IPS-15b (cell line): ENCODE data around the gene CACNA1A.
"Not testable (repeated sequence)": the region's sequence is repeated elsewhere in the genome, so short reads cannot be mapped to it uniquely, and the experiment has no call there.

Source experiments
- H3K27me3 ChIP-seq: one replicate; pipeline ENCODE4 v1.6.1; 2013; ENCODE audit warnings: low read length; ENCODE audit not compliant: control insufficient read depth, insufficient read depth
- H3K36me3 ChIP-seq: one replicate; pipeline ENCODE4 v1.6.1; 2013; ENCODE audit warnings: low read length; ENCODE audit not compliant: control insufficient read depth, insufficient read depth
- H3K4me1 ChIP-seq: one replicate; pipeline ENCODE4 v1.6.1; 2013; ENCODE audit warnings: mild to moderate bottlenecking, low read length; ENCODE audit not compliant: control insufficient read depth, insufficient read depth
- H3K4me3 ChIP-seq: one replicate; pipeline ENCODE4 v1.5.1; 2013; ENCODE audit warnings: low read depth, low read length
- H3K9ac ChIP-seq: one replicate; pipeline ENCODE4 v1.6.1; 2013; ENCODE audit warnings: low read depth, mild to moderate bottlenecking, low read length
- H3K9me3 ChIP-seq: one replicate; pipeline ENCODE4 v1.6.1; 2013; ENCODE audit warnings: mild to moderate bottlenecking, low read length; ENCODE audit not compliant: control insufficient read depth, insufficient read depth

Gene CACNA1A

DNA sequence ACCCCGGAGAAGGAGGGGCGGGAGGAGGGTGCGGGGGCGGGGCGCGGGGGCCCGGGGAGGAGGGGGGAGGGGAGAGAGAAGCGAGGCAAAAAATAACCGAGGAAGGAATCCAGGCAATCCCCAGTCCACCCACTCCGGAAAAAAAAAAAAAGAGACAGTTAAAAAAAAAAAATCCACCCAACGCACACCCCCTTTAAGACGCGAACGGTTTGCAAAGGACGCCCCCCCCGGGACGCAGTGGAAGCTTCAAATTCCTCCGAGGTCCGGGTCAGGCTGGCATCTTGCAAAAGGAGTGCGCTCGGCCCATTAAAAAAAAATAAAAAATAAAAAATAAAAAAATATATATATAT, at the start of gene CACNA1A:
Gene CACNA1A (minus strand): TSS at position 9 of the 350 bp plus-strand sequence. CDS start 255 bp downstream, outside the sequence.
- H3K4me1 ChIP-seq = peaks cover 3% of the 10 kb centered on the region
- no peaks in the 10 kb centered on the region for H3K36me3 ChIP-seq
- H3K4me3 ChIP-seq = peak within 1 kb of the TSS; percentile 95
- peak within 1 kb of the TSS; percentile 60 for H3K9ac ChIP-seq
- H3K9me3 ChIP-seq = no peaks in the 10 kb centered on the region
- H3K27me3 ChIP-seq = peaks cover 33% of the 10 kb centered on the region

GRCh38 chr19:13554506-13555240, 48.4 kb upstream of the CACNA1A start:
- Histone ChIP-seq H3K36me3 (no peaks in the 10 kb centered on the region), H3K9ac (no peak overlapping the region), H3K9me3 (no peaks in the 10 kb centered on the region), H3K4me1 (no peaks in the 10 kb centered on the region), H3K4me3 (no peak overlapping the region), H3K27me3 (no peaks in the 10 kb centered on the region)

DNA sequence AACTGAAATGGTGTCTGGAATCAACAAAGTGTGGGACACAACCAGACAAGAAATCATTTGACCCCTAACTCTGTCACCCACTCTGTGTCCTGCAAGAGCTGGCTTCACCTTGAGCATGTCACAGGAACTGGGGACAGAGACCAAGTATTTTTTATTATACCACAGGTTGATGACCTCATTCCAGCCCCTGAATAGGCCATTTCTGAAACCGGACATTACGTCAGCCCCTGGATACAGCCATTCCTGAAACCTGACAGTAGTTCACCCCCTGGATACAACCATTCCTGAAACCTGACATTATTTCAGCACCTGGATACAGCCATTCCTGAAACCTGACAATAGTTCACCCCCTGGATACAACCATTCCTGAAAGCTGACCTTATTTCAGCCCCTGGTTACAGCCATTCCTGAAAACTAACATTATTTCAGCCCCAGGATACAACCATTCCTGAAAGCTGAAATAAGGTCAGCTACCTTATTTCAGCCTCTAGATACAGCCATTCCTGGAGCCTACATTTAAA, 47.7 kb upstream of the CACNA1A start:
- Histone ChIP-seq H3K4me1 (no peaks in the 10 kb centered on the region), H3K36me3 (no peaks in the 10 kb centered on the region), H3K9me3 (no peaks in the 10 kb centered on the region), H3K27me3 (no peaks in the 10 kb centered on the region), H3K4me3 (no peak overlapping the region), H3K9ac (no peak overlapping the region)

- no peaks in the 10 kb centered on the region for H3K4me1 ChIP-seq
- H3K9me3 ChIP-seq = no peaks in the 10 kb centered on the region
- H3K9ac ChIP-seq = no peak overlapping the region
- H3K4me3 ChIP-seq = no peak overlapping the region
- H3K27me3 ChIP-seq = peaks cover 2% of the 10 kb centered on the region
- no peaks in the 10 kb centered on the region for H3K36me3 ChIP-seq
Observed at GRCh38 chr19:13548131-13548530, 41.9 kb upstream of the CACNA1A start.

DNA sequence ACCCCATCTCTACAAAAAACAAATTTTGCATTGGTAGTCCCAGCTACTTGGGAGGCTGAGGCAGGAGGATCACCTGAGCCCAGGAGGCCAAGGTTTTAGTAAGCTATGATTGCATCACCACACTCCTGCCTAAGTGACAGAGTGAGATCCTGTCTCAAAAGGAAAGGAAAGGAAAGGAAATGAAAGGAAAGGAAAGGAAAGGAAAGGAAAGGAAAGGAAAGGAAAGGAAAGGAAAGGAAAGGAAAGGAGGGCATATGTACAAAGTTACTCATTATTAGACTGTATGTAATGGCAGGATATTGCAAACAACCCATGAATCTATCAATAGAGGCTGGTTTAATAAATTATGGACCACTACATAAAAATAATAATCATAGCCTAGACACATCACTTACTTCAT, 40.8 kb upstream of the CACNA1A start:
- Histone ChIP-seq H3K27me3 (peaks cover 4% of the 10 kb centered on the region), H3K4me1 (no peaks in the 10 kb centered on the region), H3K9me3 (no peaks in the 10 kb centered on the region), H3K4me3 (no peak overlapping the region), H3K36me3 (no peaks in the 10 kb centered on the region), H3K9ac (no peak overlapping the region)

GRCh38 chr19:13544423-13544822, 38.1 kb upstream of the CACNA1A start:
- H3K27me3 ChIP-seq = peaks cover 4% of the 10 kb centered on the region
- no peaks in the 10 kb centered on the region for H3K4me1 ChIP-seq
- no peaks in the 10 kb centered on the region for H3K36me3 ChIP-seq

GRCh38 chr19:13541554-13541953, 35.3 kb upstream of the CACNA1A start:
- Histone ChIP-seq H3K9me3 (no peaks in the 10 kb centered on the region), H3K4me3 (no peak overlapping the region), H3K36me3 (no peaks in the 10 kb centered on the region), H3K27me3 (peaks cover 5% of the 10 kb centered on the region), H3K4me1 (no peaks in the 10 kb centered on the region), H3K9ac (no peak overlapping the region)

More at GRCh38 chr19:13544423-13544822, 38.1 kb upstream of the CACNA1A start:
- Histone ChIP-seq H3K9me3 (no peaks in the 10 kb centered on the region), H3K9ac (no peak overlapping the region), H3K4me3 (no peak overlapping the region)

DNA sequence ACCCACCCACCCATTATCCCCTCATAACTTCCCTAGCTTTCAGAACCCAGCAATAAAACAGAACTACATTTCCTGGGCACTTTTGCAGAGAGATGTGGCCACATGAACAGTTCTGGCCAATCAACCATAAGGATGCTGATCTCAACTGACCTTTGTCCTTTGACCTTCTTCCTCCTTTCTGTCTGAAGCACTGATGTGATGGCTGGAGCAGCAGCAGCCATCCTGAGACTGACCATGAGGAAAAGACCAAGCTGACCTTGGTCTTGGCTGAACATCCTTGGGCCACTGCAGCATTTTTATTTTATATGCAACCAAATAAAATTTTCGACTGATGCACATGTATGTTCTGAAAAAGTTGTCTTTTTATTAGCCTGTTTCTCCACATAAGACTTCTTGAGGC, 33.1 kb upstream of the CACNA1A start:
- Histone ChIP-seq H3K4me1 (no peaks in the 10 kb centered on the region), H3K27me3 (peaks cover 5% of the 10 kb centered on the region), H3K4me3 (no peak overlapping the region), H3K36me3 (no peaks in the 10 kb centered on the region), H3K9me3 (no peaks in the 10 kb centered on the region), H3K9ac (no peak overlapping the region)

DNA sequence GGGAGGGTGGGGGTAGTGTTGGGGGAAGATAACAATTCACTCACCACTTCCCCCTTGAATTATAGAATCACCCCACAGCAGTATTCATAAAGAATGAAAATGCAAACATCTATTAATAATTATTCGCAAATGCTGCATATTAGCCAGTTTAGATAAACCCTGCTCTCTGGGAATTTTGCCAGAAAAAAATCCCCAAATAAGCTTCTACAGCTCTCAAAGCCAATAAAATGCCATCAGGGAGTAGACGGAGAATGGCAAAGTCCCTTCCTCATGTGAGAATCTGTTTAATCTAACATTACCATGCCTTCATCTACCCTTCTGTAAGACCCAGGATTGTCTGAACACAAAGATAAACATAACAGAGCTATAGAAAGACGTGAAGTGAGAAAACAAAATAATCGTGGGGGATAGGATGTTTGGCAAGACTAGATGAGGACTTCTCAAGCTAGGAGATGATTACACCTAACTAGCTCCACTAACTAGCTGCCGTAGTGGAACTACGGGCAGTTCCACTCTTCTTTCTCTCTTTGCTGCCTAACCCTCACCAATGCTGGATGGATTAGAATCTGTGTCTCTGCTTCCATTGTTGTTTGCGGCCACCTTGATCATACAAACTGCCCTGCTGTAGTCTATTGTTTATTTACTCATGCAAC, 32.4 kb upstream of the CACNA1A start:
- H3K4me1 ChIP-seq = no peaks in the 10 kb centered on the region
- peaks cover 5% of the 10 kb centered on the region for H3K27me3 ChIP-seq
- no peak overlapping the region for H3K4me3 ChIP-seq
- no peaks in the 10 kb centered on the region for H3K36me3 ChIP-seq
- no peak overlapping the region for H3K9ac ChIP-seq
- H3K9me3 ChIP-seq = no peaks in the 10 kb centered on the region

- Histone ChIP-seq H3K36me3 (no peaks in the 10 kb centered on the region), H3K4me1 (no peaks in the 10 kb centered on the region), H3K9me3 (no peaks in the 10 kb centered on the region), H3K4me3 (no peak overlapping the region), H3K9ac (no peak overlapping the region), H3K27me3 (peaks cover 2% of the 10 kb centered on the region)
Observed at GRCh38 chr19:13537454-13537853, 31.2 kb upstream of the CACNA1A start.

DNA sequence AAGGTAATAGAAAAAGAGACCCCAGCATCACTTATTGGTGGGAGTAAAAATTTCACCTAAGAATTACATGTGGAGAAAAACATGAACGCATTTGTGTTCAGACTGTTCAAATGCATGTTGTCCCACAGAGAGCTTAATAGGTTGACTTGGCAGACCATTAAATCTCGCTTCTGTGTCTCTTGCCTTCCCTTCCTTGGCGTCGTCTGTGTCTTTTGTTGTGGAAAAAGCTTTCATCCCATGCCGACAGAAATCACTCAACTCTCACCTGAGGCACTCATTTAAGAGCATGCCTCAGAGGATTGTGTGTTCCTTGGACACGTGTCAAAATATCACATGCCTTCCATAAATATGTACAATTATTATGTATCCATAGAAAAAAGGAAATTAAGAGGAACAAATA, 24.4 kb upstream of the CACNA1A start:
- no peaks in the 10 kb centered on the region for H3K36me3 ChIP-seq
- H3K9ac ChIP-seq = no peak overlapping the region
- no peaks in the 10 kb centered on the region for H3K9me3 ChIP-seq
- no peaks in the 10 kb centered on the region for H3K27me3 ChIP-seq
- no peaks in the 10 kb centered on the region for H3K4me1 ChIP-seq
- no peak overlapping the region for H3K4me3 ChIP-seq

DNA sequence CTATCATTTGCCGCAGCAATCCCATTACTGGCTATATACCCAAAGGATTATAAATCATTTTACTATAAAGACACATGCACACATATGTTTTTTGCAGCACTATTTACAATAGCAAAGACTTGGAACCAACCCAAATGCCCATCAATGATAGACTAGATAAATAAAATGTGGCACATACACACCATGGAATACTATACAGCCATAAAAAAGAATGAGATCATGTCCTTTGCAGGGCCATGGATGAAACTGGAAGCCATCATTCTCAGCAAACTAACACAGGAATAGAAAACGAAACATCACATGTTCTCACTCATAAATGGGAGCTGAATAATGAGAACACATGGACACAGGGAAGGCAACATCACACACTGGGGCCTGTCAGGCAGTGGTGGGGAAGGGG, 23.4 kb upstream of the CACNA1A start:
- H3K36me3 ChIP-seq, H3K9me3 ChIP-seq, H3K9ac ChIP-seq, H3K4me1 ChIP-seq, H3K4me3 ChIP-seq, H3K27me3 ChIP-seq: not testable (repeated sequence)
